ENCODE measurements around the gene RORC. TPM values are rescaled to one million over a fixed set of nuclear protein-coding genes. Genes with fewer than 3 reads are reported as not detected.

Gene RORC
- total RNA-seq, 3 donors from 2014 or later, result 1.1 to 5.1 (median 3.7) TPM

DNA sequence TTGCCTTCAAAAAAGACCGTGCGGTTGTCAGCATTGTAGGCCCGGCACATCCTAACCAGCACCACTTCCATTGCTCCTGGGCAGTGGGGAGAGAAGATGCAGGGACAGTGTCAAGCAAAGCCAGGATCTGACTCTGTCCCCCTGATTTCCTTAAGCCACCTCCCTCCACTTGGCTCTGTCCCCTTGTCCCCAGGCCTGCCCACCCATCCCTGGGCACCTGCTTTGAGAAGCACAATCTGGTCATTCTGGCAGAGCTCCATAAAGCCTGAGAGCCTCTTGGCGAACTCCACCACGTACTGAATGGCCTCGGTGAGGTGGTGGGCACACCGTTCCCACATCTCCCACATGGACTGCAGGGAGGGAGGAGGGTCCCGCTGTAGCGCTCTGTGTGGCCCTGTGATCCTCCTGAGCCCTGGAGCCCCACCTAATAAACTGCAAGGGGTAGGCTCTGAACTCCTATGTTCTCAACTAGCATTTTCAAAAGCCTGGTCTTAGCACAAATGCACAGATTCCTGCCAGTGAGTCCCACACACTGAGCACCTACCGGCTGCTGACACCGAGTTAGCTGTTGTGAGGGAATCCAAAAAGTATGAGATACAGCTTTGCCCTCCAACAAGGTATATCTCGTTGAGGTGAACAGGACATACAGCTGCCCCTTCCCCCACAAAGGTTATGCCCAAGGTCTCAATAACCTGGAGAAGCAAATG is 18.2 kb downstream of the RORC start:
- no peak for ATAC-seq
- DNase-seq, result no peak
- Mint-ChIP-seq H3K9me3 (no peaks in the 10 kb centered on the region), H3K36me3 (ENCODE audit: insufficient read depth) (no peaks in the 10 kb centered on the region), H3K4me3 (no peak overlapping the region), H3K4me1 (ENCODE audit: low read depth) (peaks cover 46% of the 10 kb centered on the region), H3K27me3 (ENCODE audit: low read depth) (no peaks in the 10 kb centered on the region)

DNA sequence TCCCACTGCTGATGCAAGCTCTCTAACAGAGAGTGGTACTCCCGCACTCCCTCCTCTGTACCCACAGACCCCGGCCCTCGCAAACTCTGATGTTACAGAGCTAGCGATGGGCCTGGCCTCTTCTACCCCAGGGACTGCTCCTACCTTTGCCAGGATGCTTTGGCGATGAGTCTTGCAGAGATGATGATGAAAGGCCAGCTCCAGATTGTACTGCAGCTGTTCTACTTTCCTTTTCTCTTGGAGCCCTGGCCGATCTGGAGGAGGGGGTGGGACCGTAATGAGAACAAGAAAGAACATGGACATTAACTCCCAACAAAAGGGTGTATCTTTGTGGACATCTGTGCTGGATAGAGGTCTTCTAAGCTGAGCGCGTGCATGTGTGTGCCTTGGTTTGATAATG is 20.4 kb downstream of the RORC start:
- Mint-ChIP-seq H3K4me1 (ENCODE audit: low read depth) (peaks cover 29% of the 10 kb centered on the region), H3K4me3 (no peak overlapping the region), H3K9me3 (no peaks in the 10 kb centered on the region), H3K27me3 (ENCODE audit: low read depth) (no peaks in the 10 kb centered on the region), H3K36me3 (ENCODE audit: insufficient read depth) (no peaks in the 10 kb centered on the region)
- ATAC-seq (no peak), DNase-seq (no peak)

DNA sequence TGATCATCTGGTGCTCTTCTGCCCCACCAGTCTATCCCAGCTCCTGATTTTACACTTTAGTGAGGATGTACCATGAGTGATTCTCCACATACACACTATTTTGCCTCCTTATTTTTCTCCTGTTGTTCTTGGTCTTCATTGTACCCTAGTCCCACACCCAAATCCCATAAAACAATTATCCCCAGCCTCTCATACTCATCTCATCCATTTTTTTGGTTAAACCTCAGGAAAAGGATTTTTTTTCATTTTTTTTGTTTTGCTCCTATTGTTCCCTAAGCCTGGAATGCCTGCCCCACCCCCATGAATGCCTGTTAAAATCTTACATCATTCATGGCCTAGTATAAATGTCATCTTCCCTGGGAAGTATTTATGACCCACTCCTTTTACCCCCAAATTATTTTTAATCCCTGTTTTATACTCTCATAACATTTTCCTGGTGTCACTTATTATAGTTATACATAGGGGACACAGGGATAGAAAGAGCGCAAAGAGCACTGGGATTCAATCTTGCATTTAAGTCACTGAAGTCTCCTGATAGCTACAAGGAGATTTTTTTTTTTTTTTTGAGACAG is 21.5 kb downstream of the RORC start:
- no peak for ATAC-seq
- Mint-ChIP-seq H3K9me3 (no peaks in the 10 kb centered on the region), H3K27me3 (ENCODE audit: low read depth) (no peaks in the 10 kb centered on the region), H3K36me3 (ENCODE audit: insufficient read depth) (no peaks in the 10 kb centered on the region), H3K4me3 (no peak overlapping the region), H3K4me1 (ENCODE audit: low read depth) (peaks cover 19% of the 10 kb centered on the region)
- no peak for DNase-seq

- Mint-ChIP-seq H3K36me3 (ENCODE audit: insufficient read depth) (no peaks in the 10 kb centered on the region), H3K9me3 (no peaks in the 10 kb centered on the region), H3K4me1 (ENCODE audit: low read depth) (peaks cover 13% of the 10 kb centered on the region), H3K27me3 (ENCODE audit: low read depth) (no peaks in the 10 kb centered on the region), H3K4me3 (no peak overlapping the region)
- DNase-seq (no peak), ATAC-seq (no peak)
Observed at GRCh38 chr1:151809290-151809984, 22.2 kb downstream of the RORC start.

GRCh38 chr1:151807766-151808165 is 23.8 kb downstream of the RORC start:
- DNase-seq, result no peak
- no peak for ATAC-seq
- Mint-ChIP-seq H3K36me3 (ENCODE audit: insufficient read depth) (no peaks in the 10 kb centered on the region), H3K4me1 (ENCODE audit: low read depth) (peaks cover 3% of the 10 kb centered on the region), H3K27me3 (ENCODE audit: low read depth) (no peaks in the 10 kb centered on the region), H3K4me3 (no peak overlapping the region), H3K9me3 (no peaks in the 10 kb centered on the region)

GRCh38 chr1:151807131-151807530 is 24.5 kb downstream of the RORC start:
- ATAC-seq (no peak), DNase-seq (no peak)
- no peaks in the 10 kb centered on the region for H3K9me3 Mint-ChIP-seq
- no peaks in the 10 kb centered on the region for H3K27me3 Mint-ChIP-seq (ENCODE audit: low read depth)
- no peak overlapping the region for H3K4me3 Mint-ChIP-seq
- H3K36me3 Mint-ChIP-seq (ENCODE audit: insufficient read depth), result no peaks in the 10 kb centered on the region
- H3K4me1 Mint-ChIP-seq (ENCODE audit: low read depth), result no peaks in the 10 kb centered on the region

- Mint-ChIP-seq H3K9me3 (no peaks in the 10 kb centered on the region), H3K36me3 (ENCODE audit: insufficient read depth) (no peaks in the 10 kb centered on the region), H3K4me1 (ENCODE audit: low read depth) (no peaks in the 10 kb centered on the region), H3K27me3 (ENCODE audit: low read depth) (no peaks in the 10 kb centered on the region), H3K4me3 (no peak overlapping the region)
- no peak for ATAC-seq
- DNase-seq, result no peak
Observed at GRCh38 chr1:151806170-151806569, 25.4 kb downstream of the RORC start.

DNA sequence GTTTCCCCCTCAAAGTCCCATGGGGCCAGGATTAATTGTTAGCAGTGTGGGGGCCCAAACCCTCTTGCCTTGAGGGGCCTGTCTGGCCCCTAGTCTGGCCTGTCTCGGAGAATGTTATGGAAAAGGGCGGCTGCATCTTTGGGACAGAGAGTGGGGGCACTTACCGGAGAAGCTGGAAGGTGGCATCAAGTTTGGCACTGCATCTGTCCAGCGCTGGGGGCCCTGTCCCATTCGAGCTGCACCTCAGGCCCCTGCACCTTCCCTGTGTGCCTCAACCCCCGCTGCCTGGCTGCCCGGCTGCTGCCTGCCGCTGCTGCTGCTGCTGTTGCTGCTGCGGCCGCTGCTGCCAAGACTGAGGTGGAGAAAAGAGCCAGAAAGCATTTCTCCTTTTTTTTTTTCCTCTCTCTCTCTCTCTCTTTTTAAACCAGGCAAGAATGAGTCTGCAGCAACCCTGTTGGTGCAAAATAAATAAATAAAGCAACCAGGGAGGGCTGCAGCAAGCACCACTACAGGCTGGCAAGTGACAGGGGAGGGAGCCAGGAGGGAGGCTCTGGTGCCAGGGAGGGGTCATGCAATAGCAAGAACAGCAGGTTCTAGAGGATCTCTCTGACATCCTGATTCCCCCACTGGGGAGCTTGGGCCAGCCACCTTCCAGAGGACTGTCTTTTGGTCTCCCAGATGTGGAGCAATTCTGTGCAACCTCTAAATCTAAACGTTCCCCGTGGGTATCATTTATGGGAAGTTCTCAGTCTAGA is 26.4 kb downstream of the RORC start, which contains the start of gene LINGO4:
Gene LINGO4, minus strand, starts transcription at position 354 of the 755 bp plus-strand sequence. CDS start 2,715 bp downstream, outside the sequence.
- no peak within 1 kb of the TSS for H3K4me3 Mint-ChIP-seq
- no peaks in the 10 kb centered on the region for H3K9me3 Mint-ChIP-seq
- ATAC-seq (no peak), DNase-seq (no peak)
- no peaks in the 10 kb centered on the region for H3K36me3 Mint-ChIP-seq (ENCODE audit: insufficient read depth)
- peaks cover 5% of the 10 kb centered on the region for H3K4me1 Mint-ChIP-seq (ENCODE audit: low read depth)
- no peaks in the 10 kb centered on the region for H3K27me3 Mint-ChIP-seq (ENCODE audit: low read depth)

DNA sequence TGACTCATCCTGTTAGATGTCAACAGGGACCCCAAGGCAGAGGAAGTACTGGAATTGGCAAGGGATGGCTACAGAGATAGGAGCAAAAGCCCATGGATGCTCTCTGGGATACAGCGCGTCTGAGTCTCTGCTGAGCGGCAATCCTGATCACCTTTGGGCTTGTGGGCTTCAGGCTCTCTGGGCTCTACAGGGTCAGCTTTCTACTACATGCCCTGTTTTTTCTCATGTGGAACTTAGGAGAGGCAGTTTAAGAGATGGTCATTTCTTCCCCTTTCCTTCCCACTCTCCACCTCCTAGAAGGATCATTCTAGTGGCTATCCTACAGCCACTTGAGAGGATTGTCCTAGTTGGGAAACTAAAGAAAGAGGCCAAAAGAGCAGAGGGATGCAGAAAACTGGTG is 27.7 kb downstream of the RORC start:
- peaks cover 9% of the 10 kb centered on the region for H3K4me1 Mint-ChIP-seq (ENCODE audit: low read depth)
- H3K9me3 Mint-ChIP-seq, result no peaks in the 10 kb centered on the region
- no peak for ATAC-seq

GRCh38 chr1:151803164-151803563 is 28.4 kb downstream of the RORC start:
- peaks cover 9% of the 10 kb centered on the region for H3K4me1 Mint-ChIP-seq (ENCODE audit: low read depth)
- H3K36me3 Mint-ChIP-seq (ENCODE audit: insufficient read depth), result no peaks in the 10 kb centered on the region
- ATAC-seq, result no peak
- no peak for DNase-seq
- H3K27me3 Mint-ChIP-seq (ENCODE audit: low read depth), result peaks cover 3% of the 10 kb centered on the region
- H3K4me3 Mint-ChIP-seq, result no peak overlapping the region
- H3K9me3 Mint-ChIP-seq, result no peaks in the 10 kb centered on the region

More for the DNA sequence above, 27.7 kb downstream of the RORC start:
- Mint-ChIP-seq H3K27me3 (ENCODE audit: low read depth) (peaks cover 3% of the 10 kb centered on the region), H3K36me3 (ENCODE audit: insufficient read depth) (no peaks in the 10 kb centered on the region), H3K4me3 (no peak overlapping the region)
- DNase-seq, result no peak

DNA sequence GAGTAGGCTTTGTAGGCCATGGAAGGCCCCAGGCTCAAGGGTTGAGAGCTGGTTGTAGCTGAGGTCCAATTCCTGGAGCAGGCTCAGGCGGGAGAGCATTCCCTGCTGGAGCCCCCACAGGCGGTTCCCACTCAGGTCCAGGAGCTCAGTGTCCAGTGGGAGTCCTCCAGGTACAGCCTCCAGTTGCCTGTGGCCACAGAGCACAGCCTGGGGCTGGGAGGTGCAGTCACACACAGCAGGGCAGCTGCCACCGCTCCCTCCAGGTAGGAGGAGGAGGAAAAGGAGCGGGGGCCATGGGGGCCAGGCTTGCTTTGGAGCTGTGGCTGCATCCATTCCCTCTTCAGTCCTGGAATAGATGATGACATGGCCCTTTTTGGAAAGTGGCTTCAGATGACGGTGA is 29.2 kb downstream of the RORC start:
- H3K9me3 Mint-ChIP-seq, result no peaks in the 10 kb centered on the region
- no peak overlapping the region for H3K4me3 Mint-ChIP-seq
- H3K36me3 Mint-ChIP-seq (ENCODE audit: insufficient read depth), result no peaks in the 10 kb centered on the region
- peaks cover 3% of the 10 kb centered on the region for H3K27me3 Mint-ChIP-seq (ENCODE audit: low read depth)
- H3K4me1 Mint-ChIP-seq (ENCODE audit: low read depth), result peaks cover 9% of the 10 kb centered on the region
- no peak for DNase-seq
- no peak for ATAC-seq

DNA sequence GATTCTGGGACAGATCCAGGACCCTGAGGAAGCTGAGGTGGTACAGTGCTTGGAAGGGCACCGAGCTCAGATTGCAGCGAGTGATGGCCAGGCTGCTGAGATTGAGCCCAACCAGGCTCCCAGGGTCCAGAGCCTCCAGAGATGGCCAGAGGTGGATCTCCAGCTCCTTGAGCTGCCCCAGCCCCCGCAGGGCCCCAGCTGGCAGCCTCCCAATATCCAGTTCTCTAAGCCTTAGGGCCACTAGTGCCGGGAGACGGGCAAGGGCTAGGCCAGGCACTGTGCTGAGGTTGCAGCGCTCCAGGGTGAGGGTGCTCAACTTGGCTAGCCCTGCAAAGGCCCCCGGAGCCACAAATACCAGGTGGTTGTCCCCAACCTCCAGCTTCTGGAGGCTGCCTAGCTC is 29.8 kb downstream of the RORC start:
- peaks cover 3% of the 10 kb centered on the region for H3K27me3 Mint-ChIP-seq (ENCODE audit: low read depth)
- H3K9me3 Mint-ChIP-seq, result no peaks in the 10 kb centered on the region
- H3K36me3 Mint-ChIP-seq (ENCODE audit: insufficient read depth), result no peaks in the 10 kb centered on the region
- ATAC-seq (no peak), DNase-seq (no peak)
- H3K4me3 Mint-ChIP-seq, result no peak overlapping the region
- H3K4me1 Mint-ChIP-seq (ENCODE audit: low read depth), result peaks cover 9% of the 10 kb centered on the region

DNA sequence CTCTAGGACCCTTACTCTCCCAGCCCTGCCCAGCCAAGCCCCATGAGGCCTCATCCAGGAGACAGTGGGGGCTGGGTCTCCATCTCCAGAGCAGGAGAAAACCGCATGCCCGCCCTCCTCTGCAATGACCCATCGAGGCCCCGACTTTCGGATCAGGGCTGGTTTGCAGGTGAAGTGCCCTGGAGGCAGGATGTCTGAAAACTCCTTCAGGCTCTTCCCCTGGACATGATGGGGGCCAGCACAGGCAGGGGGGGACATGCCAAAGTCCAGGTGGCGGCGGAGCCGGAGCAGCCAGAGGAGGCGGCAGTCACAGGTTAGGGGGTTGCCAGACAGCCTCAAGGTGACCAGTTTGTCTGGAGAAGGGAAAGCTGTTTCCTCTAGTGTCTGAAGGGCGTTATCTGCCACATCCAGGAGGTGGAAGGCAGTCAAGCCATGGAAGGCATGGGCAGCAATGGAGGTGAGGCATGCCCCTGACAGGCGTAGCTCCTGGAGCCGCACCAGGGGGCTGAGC is 30.2 kb downstream of the RORC start:
- no peaks in the 10 kb centered on the region for H3K9me3 Mint-ChIP-seq
- H3K4me3 Mint-ChIP-seq, result no peak overlapping the region
- peaks cover 9% of the 10 kb centered on the region for H3K4me1 Mint-ChIP-seq (ENCODE audit: low read depth)
- DNase-seq, result no peak
- H3K27me3 Mint-ChIP-seq (ENCODE audit: low read depth), result peaks cover 3% of the 10 kb centered on the region
- ATAC-seq, result no peak
- no peaks in the 10 kb centered on the region for H3K36me3 Mint-ChIP-seq (ENCODE audit: insufficient read depth)

DNA sequence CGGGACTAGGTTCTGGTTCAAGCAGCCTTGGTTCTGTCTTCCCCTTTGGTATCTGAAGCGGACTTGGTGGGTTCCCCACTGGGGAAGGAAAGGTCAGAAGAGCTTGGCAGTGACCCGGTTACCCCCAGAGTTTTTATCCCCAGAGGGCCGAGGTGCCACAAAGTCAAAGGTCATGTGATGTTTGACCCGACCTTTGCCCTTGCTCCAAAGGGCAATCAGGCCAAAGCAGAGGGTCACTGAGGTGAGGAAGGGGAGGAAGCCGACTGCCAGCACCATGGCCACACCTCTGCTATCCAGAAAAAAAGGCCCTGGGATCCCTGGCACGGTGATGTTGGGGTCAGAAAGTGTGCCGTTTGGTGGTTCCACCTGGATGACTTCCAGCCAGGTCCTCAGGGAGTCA is 30.8 kb downstream of the RORC start:
- no peak for ATAC-seq
- DNase-seq, result no peak
- Mint-ChIP-seq H3K36me3 (ENCODE audit: insufficient read depth) (no peaks in the 10 kb centered on the region), H3K9me3 (no peaks in the 10 kb centered on the region), H3K4me3 (no peak overlapping the region), H3K27me3 (ENCODE audit: low read depth) (peaks cover 3% of the 10 kb centered on the region), H3K4me1 (ENCODE audit: low read depth) (peaks cover 9% of the 10 kb centered on the region)
